H1 (cell line): Measurements from ENCODE around the gene CCR8. TPM values are rescaled to one million over a fixed set of nuclear protein-coding genes. Genes with fewer than 3 reads are reported as not detected.

Experiments used
- BACH1 ChIP-seq: IDR thresholded peaks from 2 replicates; pipeline ENCODE4 v1.6.1; 2012; ENCODE audit warnings: low read length, improper control_type of control experiment
- SAP30 ChIP-seq: fragments of 300-600 bp; sonication (generic); IDR thresholded peaks from 2 replicates; pipeline ENCODE4 v1.7.1; 2012; ENCODE audit warnings: low read length, moderate library complexity, mild to moderate bottlenecking, inconsistent platforms; ENCODE audit not compliant: insufficient read depth, insufficient replicate concordance
- polyA plus RNA-seq, 7 experiments: library from polyadenylated mRNA; depleted of rRNA in 3 of 7; stranded (reverse) in 5 of 7; unstranded in 2 of 7; fragments of >200 nt in 5 of 7; fragments of 200-250 nt in 2 of 7; gene quantifications; 1 replicate in 5 of 7; 2 replicates in 1 of 7; 4 replicates in 1 of 7; pipeline versions ENCODE4 v1.2.1 to v1.2.3, GENCODE V29; 2011 to 2013; ENCODE audit warnings: missing spikeins in 2 of 7, mixed read lengths in 2 of 7
- total RNA-seq: library from RNA; stranded (reverse); fragmentation: NEBNext Ultra II Directional; extraction: Animal tissue kit (Norgen Biotek cat#: 25700); gene quantifications from 2 replicates; pipeline ENCODE4 v1.2.1, GENCODE V29; 2021

Gene CCR8
- total and polyA plus RNA-seq, 2 of the 8 experiments (the other 6 are each of a cell fraction or from before 2014, with no cell fraction given): 0.35 TPM; not detected in 1

GRCh38 chr3:39289107-39289506 lies 40.4 kb upstream of the CCR8 start (continued):
- TF ChIP-seq SAP30: no peak
- TF ChIP-seq BACH1: no peak
